ENCODE data around the gene C2CD2.

DNA sequence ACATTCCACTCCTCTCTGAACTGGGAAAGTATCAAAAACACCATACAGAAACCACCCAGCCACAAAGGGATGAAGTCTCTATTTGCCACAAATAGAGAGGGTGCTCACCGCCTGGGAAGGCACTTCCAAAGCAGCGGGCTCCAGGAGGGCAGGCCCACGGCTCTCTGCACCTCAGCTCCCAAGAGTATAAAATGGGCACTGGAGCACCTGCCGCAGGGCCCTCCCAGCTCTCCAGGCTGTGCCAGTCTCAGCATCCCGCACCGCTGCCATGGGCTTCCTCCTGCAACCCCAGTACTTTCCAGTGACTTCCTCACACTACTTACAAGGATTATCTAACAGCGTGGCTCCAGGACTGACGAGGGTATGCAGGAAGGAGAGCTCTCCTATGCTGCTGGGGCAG lies 14.4 kb downstream of the C2CD2 start:
- TF ChIP-seq, protein P1, sequence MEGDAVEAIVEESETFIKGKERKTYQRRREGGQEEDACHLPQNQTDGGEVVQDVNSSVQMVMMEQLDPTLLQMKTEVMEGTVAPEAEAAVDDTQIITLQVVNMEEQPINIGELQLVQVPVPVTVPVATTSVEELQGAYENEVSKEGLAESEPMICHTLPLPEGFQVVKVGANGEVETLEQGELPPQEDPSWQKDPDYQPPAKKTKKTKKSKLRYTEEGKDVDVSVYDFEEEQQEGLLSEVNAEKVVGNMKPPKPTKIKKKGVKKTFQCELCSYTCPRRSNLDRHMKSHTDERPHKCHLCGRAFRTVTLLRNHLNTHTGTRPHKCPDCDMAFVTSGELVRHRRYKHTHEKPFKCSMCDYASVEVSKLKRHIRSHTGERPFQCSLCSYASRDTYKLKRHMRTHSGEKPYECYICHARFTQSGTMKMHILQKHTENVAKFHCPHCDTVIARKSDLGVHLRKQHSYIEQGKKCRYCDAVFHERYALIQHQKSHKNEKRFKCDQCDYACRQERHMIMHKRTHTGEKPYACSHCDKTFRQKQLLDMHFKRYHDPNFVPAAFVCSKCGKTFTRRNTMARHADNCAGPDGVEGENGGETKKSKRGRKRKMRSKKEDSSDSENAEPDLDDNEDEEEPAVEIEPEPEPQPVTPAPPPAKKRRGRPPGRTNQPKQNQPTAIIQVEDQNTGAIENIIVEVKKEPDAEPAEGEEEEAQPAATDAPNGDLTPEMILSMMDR (IDR thresholded peaks at IDR 0.05): no peak
- no peak for TF ChIP-seq EP300 (IDR thresholded peaks at IDR 0.05)
- TF ChIP-seq POLR2AphosphoS5 (IDR thresholded peaks at IDR 0.05): no peak

Measured in suprapubic skin (tissue), 4 donors.